HepG2 (cell line): ENCODE data around the gene SLC35F6. TPM values are rescaled to one million over a fixed set of nuclear protein-coding genes. Genes with fewer than 3 reads are reported as not detected.

Source experiments
- CREB1 ChIP-seq, 2 experiments: fragments of 450-650 bp in 1 of 2; IDR thresholded peaks; 2 replicates each; pipeline ENCODE4 v1.6.1; 2016 to 2017; ENCODE audit warnings: control low read depth in 1 of 2, mild to moderate bottlenecking in 1 of 2, missing compliant biosample characterization in 1 of 2, missing genetic modification characterization in 1 of 2
- CTCF ChIP-seq: sonication (generic); formaldehyde crosslinking; IDR thresholded peaks from 2 replicates; pipeline ENCODE4 v1.5.0; 2020; ENCODE audit warnings: mild to moderate bottlenecking, missing genetic modification reagents, moderate library complexity
- DPF2 ChIP-seq: sonication (generic); formaldehyde crosslinking; IDR thresholded peaks from 2 replicates; pipeline ENCODE4 v1.4.0; 2020; ENCODE audit warnings: mild to moderate bottlenecking, low read depth, missing genetic modification reagents, borderline replicate concordance
- HIC2 ChIP-seq: sonication (generic); formaldehyde crosslinking; IDR thresholded peaks from 2 replicates; pipeline ENCODE4 v1.9.0; 2022; ENCODE audit warnings: low read depth, missing genetic modification reagents
- KAT8 ChIP-seq: IDR thresholded peaks from 2 replicates; pipeline ENCODE4 v1.6.1; 2016; ENCODE audit warnings: missing genetic modification reagents, missing compliant biosample characterization
- MZF1 ChIP-seq: sonication (generic); formaldehyde crosslinking; IDR thresholded peaks from 2 replicates; pipeline ENCODE4 v1.8.1; 2023; ENCODE audit warnings: mild to moderate bottlenecking, missing genetic modification reagents, borderline replicate concordance
- NFKBIZ ChIP-seq: IDR thresholded peaks from 2 replicates; pipeline ENCODE4 v1.6.1; 2018; ENCODE audit warnings: missing genetic modification reagents, missing compliant biosample characterization
- NR2F1 ChIP-seq, 2 experiments: fragments of 450-650 bp in 1 of 2; formaldehyde crosslinking in 1 of 2; IDR thresholded peaks; 2 replicates each; pipeline versions ENCODE4 v1.5.0 to v1.6.1; 2016 to 2020; ENCODE audit warnings: mild to moderate bottlenecking in 1 of 2, missing compliant biosample characterization in 1 of 2, missing genetic modification reagents in 1 of 2, moderate library complexity in 1 of 2
- SETDB1 ChIP-seq: sonication (generic); formaldehyde crosslinking; IDR thresholded peaks from 2 replicates; pipeline ENCODE4 v1.5.1; 2020; ENCODE audit warnings: missing genetic modification reagents, mild to moderate bottlenecking, borderline replicate concordance
- YY1 ChIP-seq: IDR thresholded peaks from 2 replicates; pipeline ENCODE4 v1.6.1; 2011; ENCODE audit warnings: low read length, low read depth, moderate library complexity, mild to moderate bottlenecking; ENCODE audit not compliant: insufficient read depth, insufficient replicate concordance
- ZBTB37 ChIP-seq: sonication (generic); formaldehyde crosslinking; IDR thresholded peaks from 2 replicates; pipeline ENCODE4 v1.4.0; 2020; ENCODE audit warnings: mild to moderate bottlenecking, missing genetic modification reagents
- ZNF326 ChIP-seq: sonication (generic); formaldehyde crosslinking; IDR thresholded peaks from 2 replicates; pipeline ENCODE4 v1.4.0; 2020; ENCODE audit warnings: missing genetic modification reagents, borderline replicate concordance
- ZNF337 ChIP-seq: sonication (generic); formaldehyde crosslinking; IDR thresholded peaks from 2 replicates; pipeline ENCODE4 v1.5.1; 2020; ENCODE audit warnings: missing genetic modification reagents, low read depth, mild to moderate bottlenecking, borderline replicate concordance
- ZNF543 ChIP-seq: sonication (generic); formaldehyde crosslinking; IDR thresholded peaks from 2 replicates; pipeline ENCODE4 v1.4.0; 2020; ENCODE audit warnings: mild to moderate bottlenecking, missing genetic modification reagents
- ZNF598 ChIP-seq: sonication (generic); formaldehyde crosslinking; IDR thresholded peaks from 2 replicates; pipeline ENCODE4 v1.5.1; 2020; ENCODE audit warnings: mild to moderate bottlenecking, missing genetic modification reagents, borderline replicate concordance
- ZNF639 ChIP-seq: conservative IDR thresholded peaks from 2 replicates; pipeline ENCODE4 v1.6.1; 2018; ENCODE audit warnings: missing genetic modification reagents
- ZNF652 ChIP-seq: IDR thresholded peaks from 2 replicates; pipeline ENCODE4 v1.6.1; 2016; ENCODE audit warnings: low read depth, borderline replicate concordance
- ZNF660 ChIP-seq: sonication (generic); formaldehyde crosslinking; IDR thresholded peaks from 2 replicates; pipeline ENCODE4 v1.5.1; 2020; ENCODE audit warnings: mild to moderate bottlenecking, low read depth, missing genetic modification reagents, borderline replicate concordance
- ZNF766 ChIP-seq: sonication (generic); formaldehyde crosslinking; IDR thresholded peaks from 2 replicates; pipeline ENCODE4 v1.5.0; 2020; ENCODE audit warnings: missing genetic modification reagents, borderline replicate concordance
- polyA plus RNA-seq, 8 experiments: library from polyadenylated mRNA; depleted of rRNA in 3 of 8; stranded (reverse) in 7 of 8; unstranded in 1 of 8; fragments of >200 nt; fragmentation: Illumina TruSeq in 4 of 8; extraction: Trizol in 4 of 8; gene quantifications; 2 replicates each; pipeline versions ENCODE4 v1.2.1 to v1.2.3, GENCODE V29; 2011 to 2016; ENCODE audit warnings: low read depth in 4 of 8, missing spikeins in 1 of 8, mixed read lengths in 1 of 8; ENCODE audit not compliant: insufficient read depth in 1 of 8
- total RNA-seq, 5 experiments: library from RNA; depleted of rRNA; stranded (reverse); fragments of >200 nt; fragmentation: Illumina TruSeq; extraction: Trizol; gene quantifications; 2 replicates each; pipeline ENCODE4 v1.2.3, GENCODE V29; 2016; ENCODE audit warnings: low read depth in 1 of 5

SLC35F6 gene
- total and polyA plus RNA-seq, 2 of the 13 experiments (the other 11 are each of a cell fraction or from before 2014, with no cell fraction given), result 15.2 to 21.2 TPM

GRCh38 chr2:26764078-26764887 lies at the start of gene SLC35F6 (continued):
- TF ChIP-seq CREB1 (IDR thresholded peaks at IDR 0.05) (peak; percentile 45; the same call in 1 of the 2 replicates), CREB1 (CRISPR knock-in tag; IDR thresholded peaks at IDR 0.05) (no peak), SETDB1 (CRISPR knock-in tag) (no peak), DPF2 (CRISPR knock-in tag) (no peak), KAT8 (peak; percentile 90), ZNF766 (CRISPR knock-in tag) (0 out of 2 replicates have a peak, but pooled peaks have one; percentile 51), YY1 (peak; percentile 57), MZF1 (CRISPR knock-in tag) (no peak), ZNF639 (CRISPR knock-in tag) (peak; percentile 58; the same call in 1 of the 2 replicates), CTCF (CRISPR knock-in tag) (no peak; the same call in 1 of the 2 replicates), ZNF660 (no peak), NFKBIZ (CRISPR knock-in tag) (no peak), ZNF652 (CRISPR knock-in tag) (no peak), NR2F1 (CRISPR knock-in tag; IDR thresholded peaks at IDR 0.05) (0 out of 4 replicates have a peak, but pooled peaks of 1 of the 2 experiments have one; percentile 32), ZNF337 (CRISPR knock-in tag) (0 out of 2 replicates have a peak, but pooled peaks have one; percentile 19), ZNF598 (CRISPR knock-in tag) (peak; percentile 88; the same call in 1 of the 2 replicates), HIC2 (CRISPR knock-in tag) (no peak; the same call in 1 of the 2 replicates), ZBTB37 (no peak), ZNF543 (no peak), ZNF326 (CRISPR knock-in tag) (no peak)
